Astrocyte (in vitro differentiated cells and primary cell): ENCODE results near the gene CAPN11. TPM values are rescaled to one million over a fixed set of nuclear protein-coding genes. Genes with fewer than 3 reads are reported as not detected.

Experiments
- DNase-seq: peaks from one replicate; pipeline ENCODE4 v3.0.0-alpha.2; 2010; ENCODE audit warnings: low read depth
- FAIRE-seq: peaks from 2 replicates; lab custom pipeline; 2011; peaks lifted over from hg19 to GRCh38; lab: Jason Lieb, UNC
- H2AFZ ChIP-seq: 2 replicates; pipeline ENCODE4 v1.6.0; 2012; ENCODE audit warnings: low read depth, low read length, inconsistent platforms
- H3K27ac ChIP-seq: 2 replicates; pipeline ENCODE4 v1.5.1; 2011; ENCODE audit warnings: low read depth, low read length, inconsistent platforms
- H3K27me3 ChIP-seq: 2 replicates; pipeline ENCODE4 v1.6.0; 2011; ENCODE audit warnings: low read length, inconsistent platforms; ENCODE audit not compliant: insufficient read depth
- H3K36me3 ChIP-seq: 2 replicates; pipeline ENCODE4 v1.5.1; 2011; ENCODE audit warnings: low read length, inconsistent platforms; ENCODE audit not compliant: insufficient read depth
- H3K4me1 ChIP-seq: 2 replicates; pipeline ENCODE4 v1.5.1; 2011; ENCODE audit warnings: low read length, inconsistent platforms; ENCODE audit not compliant: insufficient read depth
- H3K4me2 ChIP-seq: 2 replicates; pipeline ENCODE4 v1.6.0; 2012; ENCODE audit warnings: low read length, inconsistent platforms
- H3K4me3 ChIP-seq: 2 replicates; pipeline ENCODE4 v1.5.1; 2011; ENCODE audit warnings: low read depth, mild to moderate bottlenecking, low read length, inconsistent platforms; ENCODE audit not compliant: insufficient read depth
- H3K79me2 ChIP-seq: 2 replicates; pipeline ENCODE4 v1.6.0; 2012; ENCODE audit warnings: mild to moderate bottlenecking, low read length, inconsistent platforms; ENCODE audit not compliant: insufficient read depth
- H3K9ac ChIP-seq: 2 replicates; pipeline ENCODE4 v1.6.0; 2012; ENCODE audit warnings: mild to moderate bottlenecking, low read length, inconsistent platforms
- H3K9me3 ChIP-seq: 2 replicates; pipeline ENCODE4 v1.5.1; 2012; ENCODE audit warnings: low read depth, mild to moderate bottlenecking, low read length, inconsistent platforms; ENCODE audit not compliant: insufficient read depth
- H4K20me1 ChIP-seq: 2 replicates; pipeline ENCODE4 v1.6.0; 2012; ENCODE audit warnings: low read length, inconsistent platforms; ENCODE audit not compliant: insufficient read depth
- H3K27ac Mint-ChIP-seq: one replicate; pipeline ENCODE4 v1.8.0; 2021; ENCODE audit warnings: mild to moderate bottlenecking, mixed read lengths; ENCODE audit not compliant: unreplicated experiment
- H3K27me3 Mint-ChIP-seq: one replicate; pipeline ENCODE4 v1.8.0; 2021; ENCODE audit warnings: low read depth, mixed read lengths; ENCODE audit not compliant: unreplicated experiment
- H3K36me3 Mint-ChIP-seq: one replicate; pipeline ENCODE4 v1.8.0; 2021; ENCODE audit warnings: low read depth, mixed read lengths; ENCODE audit not compliant: unreplicated experiment
- H3K4me1 Mint-ChIP-seq: one replicate; pipeline ENCODE4 v1.8.0; 2021; ENCODE audit warnings: low read depth, mixed read lengths; ENCODE audit not compliant: unreplicated experiment
- H3K4me3 Mint-ChIP-seq: one replicate; pipeline ENCODE4 v1.8.0; 2021; ENCODE audit warnings: mild to moderate bottlenecking, moderate library complexity, mixed read lengths; ENCODE audit not compliant: unreplicated experiment
- H3K9me3 Mint-ChIP-seq: one replicate; pipeline ENCODE4 v1.8.0; 2021; ENCODE audit warnings: mild to moderate bottlenecking, mixed read lengths; ENCODE audit not compliant: unreplicated experiment
- CTCF ChIP-seq: IDR thresholded peaks from 2 replicates; pipeline ENCODE4 v1.5.1; 2011; ENCODE audit warnings: low read depth, mild to moderate bottlenecking, inconsistent platforms, low read length, moderate library complexity; ENCODE audit not compliant: insufficient read depth
- EZH2 ChIP-seq: IDR thresholded peaks from 2 replicates; pipeline ENCODE4 v1.6.1; 2012; ENCODE audit warnings: mild to moderate bottlenecking, low read length, inconsistent platforms; ENCODE audit not compliant: insufficient read depth
- total RNA-seq: library from RNA; stranded (reverse); gene quantifications from 2 replicates; pipeline ENCODE4 v1.2.1, GENCODE V29; 2021

CAPN11 gene
- total RNA-seq, 1 donor from 2014 or later: not detected

- no peak overlapping the region for H3K4me3 Mint-ChIP-seq
- H3K27ac ChIP-seq: no peak overlapping the region
Observed at GRCh38 chr6:44133981-44134711, 24.5 kb upstream of the CAPN11 start.

GRCh38 chr6:44135173-44135758 lies 23.4 kb upstream of the CAPN11 start:
- no peak for DNase-seq
- no peaks in the 10 kb centered on the region for H3K27me3 ChIP-seq
- TF ChIP-seq CTCF: no peak
- TF ChIP-seq EZH2: no peak
- no peak overlapping the region for H3K4me2 ChIP-seq
- no peak overlapping the region for H3K27ac ChIP-seq
- no peak overlapping the region for H3K4me3 ChIP-seq
- Mint-ChIP-seq H3K36me3 (peaks cover 37% of the 10 kb centered on the region), H3K4me1 (peaks cover 3% of the 10 kb centered on the region), H3K9me3 (peaks cover 1% of the 10 kb centered on the region), H3K27me3 (no peaks in the 10 kb centered on the region), H3K4me3 (peak overlapping the region; percentile 60), H3K27ac (no peak overlapping the region)
- peaks cover 4% of the 10 kb centered on the region for H3K79me2 ChIP-seq
- no peak overlapping the region for H2AFZ ChIP-seq
- FAIRE-seq: no peak
- peaks cover 48% of the 10 kb centered on the region for H4K20me1 ChIP-seq
- no peaks in the 10 kb centered on the region for H3K9me3 ChIP-seq
- peaks cover 5% of the 10 kb centered on the region for H3K4me1 ChIP-seq
- no peak overlapping the region for H3K9ac ChIP-seq
- peaks cover 2% of the 10 kb centered on the region for H3K36me3 ChIP-seq

More at GRCh38 chr6:44133981-44134711, 24.5 kb upstream of the CAPN11 start:
- H3K9ac ChIP-seq: no peak overlapping the region
- no peak overlapping the region for H2AFZ ChIP-seq
- peaks cover 5% of the 10 kb centered on the region for H3K4me1 ChIP-seq
- Mint-ChIP-seq H3K36me3 (peaks cover 31% of the 10 kb centered on the region), H3K27me3 (no peaks in the 10 kb centered on the region), H3K4me1 (peaks cover 3% of the 10 kb centered on the region), H3K27ac (no peak overlapping the region), H3K9me3 (peaks cover 1% of the 10 kb centered on the region)
- no peaks in the 10 kb centered on the region for H3K9me3 ChIP-seq
- H4K20me1 ChIP-seq: peaks cover 57% of the 10 kb centered on the region
- no peak overlapping the region for H3K4me2 ChIP-seq
- DNase-seq: no peak
- no peak for TF ChIP-seq CTCF
- no peak for TF ChIP-seq EZH2
- peaks cover 14% of the 10 kb centered on the region for H3K79me2 ChIP-seq
- no peak overlapping the region for H3K4me3 ChIP-seq
- no peaks in the 10 kb centered on the region for H3K27me3 ChIP-seq
- no peak for FAIRE-seq
- H3K36me3 ChIP-seq: peaks cover 2% of the 10 kb centered on the region

- Mint-ChIP-seq H3K4me3 (no peak overlapping the region), H3K27ac (no peak overlapping the region), H3K4me1 (peaks cover 3% of the 10 kb centered on the region)
Observed at GRCh38 chr6:44135875-44136274, 22.7 kb upstream of the CAPN11 start.

More at GRCh38 chr6:44135875-44136274, 22.7 kb upstream of the CAPN11 start:
- Histone ChIP-seq H3K27me3 (no peaks in the 10 kb centered on the region), H3K27ac (no peak overlapping the region), H3K4me2 (no peak overlapping the region), H2AFZ (no peak overlapping the region), H3K9ac (no peak overlapping the region), H3K4me1 (peaks cover 5% of the 10 kb centered on the region), H3K79me2 (peaks cover 2% of the 10 kb centered on the region), H3K9me3 (no peaks in the 10 kb centered on the region), H4K20me1 (peaks cover 44% of the 10 kb centered on the region), H3K36me3 (peaks cover 2% of the 10 kb centered on the region), H3K4me3 (no peak overlapping the region)
- Mint-ChIP-seq H3K36me3 (peaks cover 41% of the 10 kb centered on the region), H3K9me3 (peaks cover 1% of the 10 kb centered on the region), H3K27me3 (no peaks in the 10 kb centered on the region)
- DNase-seq (no peak), FAIRE-seq (no peak)
- no peak for TF ChIP-seq EZH2
- no peak for TF ChIP-seq CTCF
